Erythroblast (primary cell): ENCODE results near the gene ATP6V0C.

Experiments
- GATA1 ChIP-seq: IDR thresholded peaks from 2 replicates; pipeline ENCODE4 v1.6.1; 2011; ENCODE audit warnings: low read depth, mild to moderate bottlenecking, control low read depth, low read length, moderate library complexity
- POLR2A ChIP-seq: IDR thresholded peaks from 2 replicates; pipeline ENCODE4 v1.6.1; 2011; ENCODE audit warnings: mild to moderate bottlenecking, low read length

GRCh38 chr16:2495041-2495440, 18.7 kb upstream of the ATP6V0C start:
- TF ChIP-seq POLR2A (no peak), GATA1 (no peak)
